HL-60 (cell line): ENCODE measurements around the gene SRBD1.

Experiments used
- CTCF ChIP-seq: IDR thresholded peaks from one replicate; pipeline ENCODE4 v1.5.1; 2011; ENCODE audit warnings: low read length, control low read depth, inconsistent platforms; ENCODE audit not compliant: insufficient read depth
- POLR2AphosphoS5 ChIP-seq: IDR thresholded peaks from 2 replicates; pipeline ENCODE4 v1.6.1; 2012; ENCODE audit warnings: low read depth

DNA sequence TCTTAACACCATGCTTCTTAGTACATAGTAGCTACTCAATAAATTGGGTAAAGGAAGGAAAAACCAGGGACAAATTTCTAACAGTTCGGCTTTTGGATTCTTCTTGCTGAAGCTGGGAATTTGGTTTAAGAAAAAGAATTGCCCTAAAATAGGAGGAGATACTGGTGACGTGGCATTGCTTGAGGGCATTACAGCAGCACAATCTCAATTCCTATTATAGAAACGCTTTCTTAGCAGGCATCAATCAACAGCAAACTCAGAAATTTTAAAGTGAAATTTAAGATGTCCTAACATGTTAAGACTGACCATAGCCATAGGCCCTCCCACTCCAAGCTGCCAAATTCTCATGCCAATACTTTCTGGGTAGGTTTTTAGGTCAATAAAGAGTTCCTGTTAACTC, 169.5 kb downstream of the SRBD1 start:
- TF ChIP-seq POLR2AphosphoS5, result no peak
- TF ChIP-seq CTCF, result no peak
